OCI-LY1 (cell line): ENCODE measurements around the gene PARD3.
"Not testable (repeated sequence)": the region's sequence is repeated elsewhere in the genome, so short reads cannot be mapped to it uniquely, and the experiment has no call there.

Experiments
- H2AFZ ChIP-seq: fragments of 200-600 bp; sonication (generic), shearing (Covaris generic); 2 replicates; pipeline ENCODE4 v1.6.0; 2014; ENCODE audit warnings: antibody characterized with exemption, mild to moderate bottlenecking, low read length
- H3F3A ChIP-seq: fragments of 200-600 bp; sonication (generic), shearing (Covaris generic); 2 replicates; pipeline ENCODE4 v1.6.0; 2014; ENCODE audit warnings: mild to moderate bottlenecking, antibody characterized with exemption, low read length, moderate library complexity; ENCODE audit not compliant: insufficient read depth
- H3K27ac ChIP-seq: fragments of 200-600 bp; sonication (generic); 2 replicates; pipeline ENCODE4 v1.5.1; 2014; ENCODE audit warnings: low read length, mixed run types, mild to moderate bottlenecking, low read depth; ENCODE audit not compliant: poor library complexity, severe bottlenecking
- H3K27me3 ChIP-seq: fragments of 200-600 bp; sonication (generic); 2 replicates; pipeline ENCODE4 v1.6.0; 2014; ENCODE audit warnings: antibody characterized with exemption, mild to moderate bottlenecking, low read length, moderate library complexity; ENCODE audit not compliant: insufficient read depth
- H3K36me3 ChIP-seq: fragments of 200-600 bp; sonication (generic); 2 replicates; pipeline ENCODE4 v1.6.1; 2014; ENCODE audit warnings: mild to moderate bottlenecking, antibody characterized with exemption, low read length, moderate library complexity, mixed read lengths; ENCODE audit not compliant: insufficient read depth
- H3K4me1 ChIP-seq: fragments of 200-600 bp; sonication (generic); 2 replicates; pipeline ENCODE4 v1.5.1; 2014; ENCODE audit warnings: mild to moderate bottlenecking, low read length, moderate library complexity; ENCODE audit not compliant: insufficient read depth, severe bottlenecking
- H3K4me2 ChIP-seq: fragments of 200-600 bp; sonication (generic), shearing (Covaris generic); 2 replicates; pipeline ENCODE4 v1.6.1; 2014; ENCODE audit warnings: low read length
- H3K4me3 ChIP-seq: fragments of 200-600 bp; sonication (generic); 2 replicates; pipeline ENCODE4 v1.5.1; 2014; ENCODE audit warnings: low read length, low read depth, mild to moderate bottlenecking, mixed read lengths; ENCODE audit not compliant: poor library complexity, severe bottlenecking
- H3K79me2 ChIP-seq: fragments of 200-600 bp; shearing (Covaris generic); 2 replicates; pipeline ENCODE4 v1.6.1; 2016; ENCODE audit warnings: mixed run types, low read length, mixed read lengths; ENCODE audit not compliant: insufficient read depth
- H3K9ac ChIP-seq: fragments of 200-600 bp; sonication (generic), shearing (Covaris generic); 2 replicates; pipeline ENCODE4 v1.6.1; 2014; ENCODE audit warnings: mild to moderate bottlenecking, low read length, mixed read lengths
- H3K9me2 ChIP-seq: fragments of 200-600 bp; sonication (generic), shearing (Covaris generic); 2 replicates; pipeline ENCODE4 v1.6.1; 2014; ENCODE audit warnings: low read depth, mild to moderate bottlenecking, low read length, mixed read lengths
- H3K9me3 ChIP-seq: fragments of 200-600 bp; shearing (Covaris generic); 2 replicates; pipeline ENCODE4 v1.6.1; 2014; ENCODE audit warnings: low read length, mixed read lengths
- H4K20me1 ChIP-seq: fragments of 200-600 bp; sonication (generic), shearing (Covaris generic); 2 replicates; pipeline ENCODE4 v1.6.0; 2016; ENCODE audit warnings: mild to moderate bottlenecking, low read length; ENCODE audit not compliant: insufficient read depth
- CTCF ChIP-seq: fragments of 200-600 bp; sonication (generic), shearing (Covaris generic); IDR thresholded peaks from 2 replicates; pipeline ENCODE4 v1.5.1; 2017; ENCODE audit warnings: mild to moderate bottlenecking, antibody characterized with exemption, low read length, moderate library complexity, mixed read lengths
- EZH2 ChIP-seq: fragments of 200-600 bp; sonication (generic), shearing (Covaris generic); IDR thresholded peaks from 2 replicates; pipeline ENCODE4 v1.8.0; 2017; ENCODE audit warnings: borderline replicate concordance, mixed run types, mild to moderate bottlenecking, antibody characterized with exemption, low read length, moderate library complexity, mixed read lengths

Gene PARD3

GRCh38 chr10:34075254-34075926, 739.7 kb downstream of the PARD3 start:
- Histone ChIP-seq H3K27me3 (no peaks in the 10 kb centered on the region), H3K4me3 (no peak overlapping the region), H3K79me2 (no peaks in the 10 kb centered on the region), H4K20me1 (no peaks in the 10 kb centered on the region), H3F3A (no peaks in the 10 kb centered on the region), H3K36me3 (no peaks in the 10 kb centered on the region), H3K27ac (no peak overlapping the region), H2AFZ (no peak overlapping the region), H3K9ac (no peak overlapping the region), H3K4me1 (no peaks in the 10 kb centered on the region), H3K9me3 (no peaks in the 10 kb centered on the region), H3K4me2 (no peak overlapping the region), H3K9me2 (no peaks in the 10 kb centered on the region)
- TF ChIP-seq CTCF = no peak
- no peak for TF ChIP-seq EZH2

- Histone ChIP-seq H3K4me2 (no peak overlapping the region), H3K36me3 (no peaks in the 10 kb centered on the region)
Measured at GRCh38 chr10:34074051-34074450, 741.0 kb downstream of the PARD3 start.

GRCh38 chr10:34067741-34068140, 747.4 kb downstream of the PARD3 start:
- H3K4me1 ChIP-seq, H3K27ac ChIP-seq, H3K79me2 ChIP-seq, H3K9ac ChIP-seq, H4K20me1 ChIP-seq, H2AFZ ChIP-seq, H3K4me2 ChIP-seq, H3K4me3 ChIP-seq, H3K9me2 ChIP-seq, H3K27me3 ChIP-seq, H3K9me3 ChIP-seq, H3K36me3 ChIP-seq, H3F3A ChIP-seq: not testable (repeated sequence)

More at GRCh38 chr10:34074051-34074450, 741.0 kb downstream of the PARD3 start:
- Histone ChIP-seq H3K27ac (no peak overlapping the region), H3K79me2 (no peaks in the 10 kb centered on the region), H4K20me1 (no peaks in the 10 kb centered on the region), H3K4me1 (no peaks in the 10 kb centered on the region), H3K9me3 (no peaks in the 10 kb centered on the region), H3K9me2 (no peaks in the 10 kb centered on the region), H2AFZ (no peak overlapping the region), H3K4me3 (no peak overlapping the region), H3F3A (no peaks in the 10 kb centered on the region), H3K27me3 (no peaks in the 10 kb centered on the region), H3K9ac (no peak overlapping the region)
- TF ChIP-seq EZH2 (no peak), CTCF (no peak)

GRCh38 chr10:34063592-34063991, 751.5 kb downstream of the PARD3 start:
- Histone ChIP-seq H3K79me2 (no peaks in the 10 kb centered on the region), H3K4me1 (no peaks in the 10 kb centered on the region), H3K9me2 (no peaks in the 10 kb centered on the region), H3K36me3 (no peaks in the 10 kb centered on the region), H3K9me3 (no peaks in the 10 kb centered on the region), H2AFZ (no peak overlapping the region), H3F3A (no peaks in the 10 kb centered on the region), H3K4me3 (no peak overlapping the region), H4K20me1 (no peaks in the 10 kb centered on the region), H3K4me2 (no peak overlapping the region), H3K27me3 (no peaks in the 10 kb centered on the region), H3K9ac (no peak overlapping the region), H3K27ac (no peak overlapping the region)
- TF ChIP-seq EZH2 (no peak), CTCF (no peak)
